Activated CD4-positive, alpha-beta memory T cell treated with anti-CD3 and anti-CD28 coated beads, Interleukin-2, amount 10 ng/mL, durations not matched to agents 7 days and 5 days (primary cell): Measurements from ENCODE around the gene GBE1. TPM values are rescaled to one million over a fixed set of nuclear protein-coding genes. Genes with fewer than 3 reads are reported as not detected.

Experiments
- CTCF ChIA-PET: fragments of 350-600 bp; sonication (Branson Sonifier 250); formaldehyde crosslinking; loops from one replicate; lab custom pipeline; 2021; ENCODE audit warnings: antibody characterized with exemption, inconsistent platforms; lab: Charles Lee
- POLR2A ChIA-PET: fragments of 350-600 bp; sonication (Branson Sonifier 250); formaldehyde crosslinking; loops from one replicate; lab custom pipeline; 2021; ENCODE audit warnings: antibody characterized with exemption; lab: Charles Lee
- DNase-seq: peaks from one replicate; pipeline ENCODE4 v3.0.0-alpha.2; 2020
- H3K27ac Mint-ChIP-seq: one replicate; pipeline ENCODE4 v1.8.0; 2021; ENCODE audit warnings: mild to moderate bottlenecking, mixed read lengths
- H3K27me3 Mint-ChIP-seq: one replicate; pipeline ENCODE4 v1.8.0; 2021; ENCODE audit warnings: mixed read lengths
- H3K36me3 Mint-ChIP-seq: one replicate; pipeline ENCODE4 v1.8.0; 2021; ENCODE audit warnings: low read depth, mixed read lengths
- H3K4me1 Mint-ChIP-seq: one replicate; pipeline ENCODE4 v1.8.0; 2021; ENCODE audit warnings: mixed read lengths
- H3K4me3 Mint-ChIP-seq: one replicate; pipeline ENCODE4 v1.8.0; 2021; ENCODE audit warnings: mild to moderate bottlenecking, mixed read lengths
- H3K9me3 Mint-ChIP-seq: one replicate; pipeline ENCODE4 v1.8.0; 2021; ENCODE audit warnings: mixed read lengths
- total RNA-seq, 2 experiments: library from RNA; stranded (reverse); gene quantifications; one replicate each; pipeline ENCODE4 v1.2.3, GENCODE V29; 2021

The GBE1 gene
- total RNA-seq, 2 experiments from 2014 or later: 36.5 to 37.7 TPM

DNA sequence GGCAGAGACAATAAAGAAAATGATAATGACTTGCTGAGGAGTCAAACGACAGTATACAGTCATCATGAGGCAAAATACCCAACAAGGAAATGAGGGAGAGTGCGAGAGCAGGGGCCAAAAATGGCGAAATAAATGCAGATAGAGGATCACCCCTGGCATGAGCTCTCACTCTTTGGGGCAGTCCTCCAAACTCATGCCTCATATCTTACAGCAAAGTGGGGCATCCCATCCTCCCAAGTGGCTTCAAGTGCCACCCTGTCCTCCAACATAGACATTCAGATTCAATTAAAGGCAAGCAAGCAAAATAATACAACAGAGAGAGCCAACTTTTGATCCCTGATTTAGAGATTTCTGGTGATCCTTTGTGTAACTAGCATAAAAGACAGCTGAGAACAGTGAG is 278.4 kb downstream of the GBE1 start:
- H3K36me3 Mint-ChIP-seq: no peaks in the 10 kb centered on the region
- DNase-seq: no peak
- H3K27me3 Mint-ChIP-seq: no peaks in the 10 kb centered on the region
- ChIA-PET CTCF (no interaction called here), POLR2A (no interaction called here)
- H3K4me3 Mint-ChIP-seq: no peak overlapping the region
- H3K27ac Mint-ChIP-seq: no peak overlapping the region
- H3K9me3 Mint-ChIP-seq: no peaks in the 10 kb centered on the region
- H3K4me1 Mint-ChIP-seq: no peaks in the 10 kb centered on the region

DNA sequence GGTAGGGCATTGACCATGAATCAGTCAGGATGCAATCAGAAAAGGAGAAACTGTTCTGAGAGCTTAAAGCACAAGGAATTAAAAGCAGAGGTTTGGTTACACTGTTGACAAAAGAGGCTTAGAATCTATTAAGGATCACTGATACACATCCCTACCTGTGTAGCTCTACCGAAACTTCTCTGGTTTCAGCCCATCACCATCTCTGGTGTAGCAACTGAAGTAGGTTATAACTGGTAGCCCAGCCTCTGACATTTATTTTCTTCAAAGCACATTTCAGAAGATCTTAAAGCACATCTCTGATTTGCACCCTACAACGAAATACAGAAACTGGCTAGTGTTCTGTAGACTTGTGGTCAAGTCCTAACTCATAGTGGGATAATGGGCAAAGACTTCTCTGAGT is 283.7 kb downstream of the GBE1 start:
- no peak overlapping the region for H3K27ac Mint-ChIP-seq
- H3K27me3 Mint-ChIP-seq: no peaks in the 10 kb centered on the region
- POLR2A ChIA-PET: no interaction called here
- H3K36me3 Mint-ChIP-seq: no peaks in the 10 kb centered on the region
- no peak for DNase-seq
- no peaks in the 10 kb centered on the region for H3K9me3 Mint-ChIP-seq
- H3K4me1 Mint-ChIP-seq: no peaks in the 10 kb centered on the region
- CTCF ChIA-PET: no interaction called here
- no peak overlapping the region for H3K4me3 Mint-ChIP-seq

DNA sequence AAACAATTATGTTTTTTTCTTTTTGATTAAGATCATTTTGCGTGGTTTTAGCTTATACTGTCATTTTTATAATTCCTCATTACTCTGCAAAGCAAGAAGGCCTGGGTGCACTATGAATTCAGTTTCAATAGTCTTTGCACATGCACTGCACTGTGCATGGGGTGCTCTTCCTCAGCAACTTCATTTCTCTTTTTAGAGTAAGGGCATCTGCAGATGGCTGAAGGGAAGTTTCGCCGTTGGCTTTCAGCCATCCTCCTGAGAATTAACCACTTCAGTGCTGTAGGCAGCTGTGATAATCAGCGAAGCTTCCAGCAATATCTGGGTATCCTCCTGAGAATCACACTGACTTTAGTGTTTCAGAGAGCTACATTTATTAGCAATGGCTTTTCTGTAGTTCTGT is 284.8 kb downstream of the GBE1 start:
- Mint-ChIP-seq H3K27ac (no peak overlapping the region), H3K4me3 (no peak overlapping the region), H3K9me3 (no peaks in the 10 kb centered on the region), H3K4me1 (no peaks in the 10 kb centered on the region), H3K36me3 (no peaks in the 10 kb centered on the region), H3K27me3 (no peaks in the 10 kb centered on the region)
- POLR2A ChIA-PET: no interaction called here
- CTCF ChIA-PET: no interaction called here
- no peak for DNase-seq

DNA sequence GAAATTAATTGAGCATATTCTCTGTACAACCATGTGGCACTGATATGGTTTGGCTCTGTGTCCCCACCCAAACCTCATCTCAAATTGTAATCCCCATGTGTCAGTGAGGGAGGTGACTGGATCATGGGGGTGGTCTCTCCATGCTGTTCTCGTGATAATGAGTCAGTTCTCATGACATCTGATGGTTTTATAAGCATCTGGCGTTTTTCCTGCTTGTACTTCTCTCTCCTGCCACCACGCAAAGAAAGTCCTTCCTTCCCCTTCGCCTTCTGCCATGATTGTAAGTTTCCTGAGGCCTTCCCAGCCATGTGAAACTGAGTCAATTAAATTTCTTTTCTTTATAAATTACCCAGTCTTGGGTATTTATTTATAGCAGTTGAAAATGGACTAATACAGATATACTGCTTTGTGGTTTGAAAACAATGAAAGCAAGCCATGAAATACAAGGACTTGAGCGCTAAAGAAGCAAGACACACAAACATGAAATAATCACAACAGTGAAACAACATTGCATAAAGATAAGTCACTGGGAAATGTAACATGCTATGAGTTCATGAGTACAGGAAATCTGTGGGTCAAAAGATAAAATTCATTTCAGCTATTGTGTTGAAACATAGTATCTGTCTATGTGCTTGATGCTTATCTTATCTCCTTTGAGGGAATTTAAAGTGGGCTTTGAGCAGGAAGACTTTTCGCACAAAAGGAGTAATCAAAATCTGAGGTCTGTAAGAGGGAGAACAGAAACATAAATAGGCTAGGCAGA is 288.7 kb downstream of the GBE1 start:
- ChIA-PET POLR2A (no interaction called here), CTCF (no interaction called here)
- DNase-seq: no peak
- Mint-ChIP-seq H3K36me3 (no peaks in the 10 kb centered on the region), H3K4me3 (no peak overlapping the region), H3K9me3 (no peaks in the 10 kb centered on the region), H3K27me3 (no peaks in the 10 kb centered on the region), H3K4me1 (no peaks in the 10 kb centered on the region), H3K27ac (no peak overlapping the region)

DNA sequence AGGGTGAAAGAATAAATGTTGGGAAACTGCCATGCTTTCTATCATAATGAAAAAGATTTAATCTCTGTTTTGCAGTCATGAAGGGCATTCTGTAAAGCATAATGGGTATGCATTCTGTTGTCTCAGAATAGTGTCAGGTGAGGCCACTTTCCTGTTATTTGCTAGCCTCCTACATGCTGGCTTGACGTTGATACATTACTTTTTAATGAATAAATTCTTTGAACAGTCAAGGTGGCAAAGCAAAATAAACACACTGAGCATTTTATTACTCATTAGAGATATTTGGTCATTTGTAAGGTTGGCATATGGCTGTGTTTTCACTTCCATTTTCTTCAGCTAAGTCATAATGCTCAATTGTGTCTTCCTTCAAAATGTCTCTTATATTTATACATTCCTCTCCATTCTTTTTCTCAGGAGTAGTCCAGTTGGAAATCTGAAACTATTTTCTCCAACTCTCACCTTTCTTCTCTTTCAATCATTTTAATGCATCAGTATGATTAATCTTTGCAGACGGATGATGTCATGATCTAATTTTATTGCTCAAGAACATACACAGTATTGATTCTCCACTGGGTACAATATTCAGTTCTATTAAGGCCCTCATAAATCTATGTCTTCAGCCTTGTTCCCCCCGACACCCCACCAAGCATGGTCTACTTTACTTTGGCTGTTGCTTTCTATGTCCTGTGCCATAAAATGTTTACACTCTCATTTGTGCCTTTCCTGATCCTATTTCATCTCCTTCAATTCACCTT is 290.7 kb downstream of the GBE1 start:
- ChIA-PET POLR2A (no interaction called here), CTCF (no interaction called here)
- no peaks in the 10 kb centered on the region for H3K27me3 Mint-ChIP-seq
- H3K36me3 Mint-ChIP-seq: no peaks in the 10 kb centered on the region
- DNase-seq: no peak
- H3K27ac Mint-ChIP-seq: no peak overlapping the region
- H3K9me3 Mint-ChIP-seq: no peaks in the 10 kb centered on the region
- no peak overlapping the region for H3K4me3 Mint-ChIP-seq
- no peaks in the 10 kb centered on the region for H3K4me1 Mint-ChIP-seq

DNA sequence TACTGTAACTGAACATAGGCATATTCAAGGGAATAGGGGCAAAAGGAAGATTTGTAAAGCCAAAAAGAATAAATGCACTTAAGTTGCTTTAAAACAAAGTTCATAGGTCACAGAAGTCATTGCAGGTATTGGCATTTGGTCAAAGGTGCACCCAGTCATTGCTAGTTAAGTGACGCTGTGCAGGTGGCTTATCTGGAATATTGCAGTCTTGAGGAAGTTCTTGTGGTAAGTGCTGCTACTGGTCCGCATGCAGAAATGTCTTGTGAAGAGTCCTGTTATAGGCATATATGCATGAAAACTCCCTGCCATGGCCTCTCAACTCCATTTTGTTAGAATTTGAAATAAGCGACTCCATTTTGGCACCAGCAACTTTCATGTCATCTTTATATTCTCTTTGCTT is 293.1 kb downstream of the GBE1 start:
- Mint-ChIP-seq H3K36me3 (no peaks in the 10 kb centered on the region), H3K27ac (no peak overlapping the region), H3K27me3 (no peaks in the 10 kb centered on the region), H3K9me3 (no peaks in the 10 kb centered on the region), H3K4me3 (no peak overlapping the region), H3K4me1 (no peaks in the 10 kb centered on the region)
- ChIA-PET POLR2A (no interaction called here), CTCF (interaction anchor here (0.7 kb wide), 1 partner anchor 1812 kb away, joined by 3 read pairs; no protein-coding TSS in a partner anchor)
- no peak for DNase-seq

DNA sequence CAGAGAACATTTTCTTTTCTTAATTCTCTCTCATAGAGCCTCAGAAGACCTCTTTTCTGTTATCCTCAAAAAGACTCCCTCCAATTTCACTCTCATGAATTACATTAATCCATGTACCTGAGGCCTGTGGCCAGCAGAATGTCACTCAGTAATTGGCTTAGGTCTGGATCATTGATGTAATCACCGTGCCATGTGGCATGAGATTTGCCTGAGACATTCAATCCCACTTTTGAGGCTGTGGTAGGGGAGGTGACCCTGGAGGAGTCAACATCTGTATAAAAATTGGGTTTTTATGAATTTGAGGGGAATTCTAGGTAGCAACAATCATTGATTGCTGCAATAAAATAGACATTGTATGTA is 295.3 kb downstream of the GBE1 start:
- Mint-ChIP-seq H3K4me1 (no peaks in the 10 kb centered on the region), H3K9me3 (no peaks in the 10 kb centered on the region), H3K36me3 (no peaks in the 10 kb centered on the region), H3K27ac (no peak overlapping the region), H3K27me3 (peaks cover 1% of the 10 kb centered on the region), H3K4me3 (no peak overlapping the region)
- ChIA-PET POLR2A (no interaction called here), CTCF (no interaction called here)
- no peak for DNase-seq

DNA sequence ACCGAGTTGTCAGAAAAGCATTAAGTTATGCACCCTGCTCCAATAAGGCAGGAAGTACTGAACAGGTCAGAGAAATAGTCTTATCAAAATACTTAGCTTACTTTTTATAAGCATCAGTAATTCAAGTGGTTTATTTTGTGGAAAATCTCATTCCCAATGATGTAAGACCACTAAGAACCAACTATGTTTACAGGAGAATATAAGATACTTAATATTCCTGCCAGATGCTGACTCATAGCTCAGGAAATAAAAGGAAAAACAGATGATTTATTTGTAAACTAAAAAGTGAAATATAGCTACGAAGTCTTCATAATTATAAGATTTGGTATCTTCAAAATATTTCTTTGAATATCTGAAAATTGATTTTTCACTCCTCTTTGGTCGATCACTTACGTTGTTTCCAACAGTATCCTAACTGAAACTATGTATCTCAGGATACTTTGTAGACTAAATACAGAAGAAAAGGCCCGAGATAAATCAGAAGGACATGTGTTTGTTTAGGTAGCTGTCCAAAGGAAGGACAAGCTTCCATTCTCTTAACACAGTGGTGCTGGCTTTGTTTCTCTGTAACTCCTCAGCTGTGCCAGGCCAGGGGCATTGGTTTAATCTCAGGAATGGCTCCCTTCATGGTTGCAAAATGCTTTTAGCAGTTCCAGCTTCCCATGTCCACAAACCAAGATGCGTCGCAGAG is 295.8 kb downstream of the GBE1 start:
- Mint-ChIP-seq H3K27me3 (peaks cover 1% of the 10 kb centered on the region), H3K4me3 (no peak overlapping the region), H3K4me1 (no peaks in the 10 kb centered on the region), H3K27ac (no peak overlapping the region), H3K36me3 (no peaks in the 10 kb centered on the region), H3K9me3 (no peaks in the 10 kb centered on the region)
- CTCF ChIA-PET: no interaction called here
- POLR2A ChIA-PET: no interaction called here
- DNase-seq: no peak

DNA sequence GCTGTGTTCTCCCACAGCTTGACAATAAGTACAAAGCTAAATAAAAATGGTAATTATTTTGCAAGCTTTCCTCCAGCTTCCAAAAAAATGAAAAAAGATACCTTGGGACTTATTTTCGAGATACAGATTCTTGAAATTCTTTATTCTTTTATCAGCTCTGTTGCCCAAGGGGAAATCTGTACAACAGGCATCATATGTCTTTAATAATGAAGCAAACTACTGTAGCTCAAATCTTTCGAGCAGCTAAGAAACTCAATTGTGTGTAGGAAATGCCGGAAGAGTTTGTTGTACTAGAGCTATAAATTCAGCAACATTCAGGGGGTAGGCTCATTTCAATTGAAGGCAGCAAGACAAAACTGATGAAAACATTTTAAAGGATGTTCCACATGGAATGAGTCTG is 297.7 kb downstream of the GBE1 start:
- ChIA-PET CTCF (interaction anchor here (0.6 kb wide), 1 partner anchor 17 kb away, joined by 5 read pairs; no protein-coding TSS in a partner anchor), POLR2A (no interaction called here)
- Mint-ChIP-seq H3K27me3 (peaks cover 1% of the 10 kb centered on the region), H3K27ac (no peak overlapping the region), H3K4me1 (no peaks in the 10 kb centered on the region), H3K4me3 (no peak overlapping the region), H3K36me3 (no peaks in the 10 kb centered on the region), H3K9me3 (no peaks in the 10 kb centered on the region)
- DNase-seq: no peak

DNA sequence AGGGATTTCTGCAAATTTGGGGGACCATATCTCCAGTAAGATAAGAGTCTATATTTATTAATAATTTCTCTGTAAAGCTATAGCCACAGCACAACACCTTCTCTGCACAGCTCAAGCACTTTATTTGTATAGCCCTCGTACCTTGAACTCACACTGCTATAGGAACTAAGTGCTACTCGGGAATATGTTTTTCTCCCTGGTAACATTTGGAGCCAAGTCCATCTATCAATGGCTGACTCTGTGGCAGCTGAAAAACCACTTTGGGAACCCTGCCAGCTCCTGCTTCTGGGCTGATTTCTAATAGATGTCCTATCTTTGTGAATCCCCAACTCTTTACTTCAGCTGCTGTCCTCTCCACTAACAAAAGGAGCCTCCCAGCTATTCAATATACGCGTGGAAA is 298.5 kb downstream of the GBE1 start:
- no peak for DNase-seq
- ChIA-PET CTCF (no interaction called here), POLR2A (no interaction called here)
- no peaks in the 10 kb centered on the region for H3K9me3 Mint-ChIP-seq
- H3K4me1 Mint-ChIP-seq: no peaks in the 10 kb centered on the region
- H3K36me3 Mint-ChIP-seq: no peaks in the 10 kb centered on the region
- peaks cover 1% of the 10 kb centered on the region for H3K27me3 Mint-ChIP-seq
- H3K27ac Mint-ChIP-seq: no peak overlapping the region
- H3K4me3 Mint-ChIP-seq: no peak overlapping the region

DNA sequence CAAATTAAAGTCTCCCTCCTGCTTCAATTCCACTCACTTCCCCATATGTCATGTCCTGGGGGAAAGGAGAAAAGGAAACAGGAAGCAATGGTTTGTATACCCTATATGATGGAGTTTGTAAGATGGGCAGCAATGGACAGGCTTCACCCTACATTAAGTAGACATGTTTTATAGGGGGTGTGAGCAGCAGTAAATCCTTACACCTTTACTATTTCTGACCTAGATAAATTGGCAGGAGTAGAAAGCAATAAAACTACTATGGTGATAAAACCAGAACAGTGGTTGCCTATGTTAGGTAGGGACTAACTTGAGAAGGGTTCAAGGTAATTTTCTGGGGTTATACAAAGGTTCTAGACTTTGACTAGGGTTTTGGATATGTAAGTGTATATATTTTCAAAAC is 301.7 kb downstream of the GBE1 start:
- ChIA-PET CTCF (no interaction called here), POLR2A (no interaction called here)
- no peak overlapping the region for H3K4me3 Mint-ChIP-seq
- H3K27ac Mint-ChIP-seq: no peak overlapping the region
- H3K36me3 Mint-ChIP-seq: no peaks in the 10 kb centered on the region
- no peak for DNase-seq
- H3K27me3 Mint-ChIP-seq: peaks cover 1% of the 10 kb centered on the region
- no peaks in the 10 kb centered on the region for H3K9me3 Mint-ChIP-seq
- H3K4me1 Mint-ChIP-seq: no peaks in the 10 kb centered on the region

DNA sequence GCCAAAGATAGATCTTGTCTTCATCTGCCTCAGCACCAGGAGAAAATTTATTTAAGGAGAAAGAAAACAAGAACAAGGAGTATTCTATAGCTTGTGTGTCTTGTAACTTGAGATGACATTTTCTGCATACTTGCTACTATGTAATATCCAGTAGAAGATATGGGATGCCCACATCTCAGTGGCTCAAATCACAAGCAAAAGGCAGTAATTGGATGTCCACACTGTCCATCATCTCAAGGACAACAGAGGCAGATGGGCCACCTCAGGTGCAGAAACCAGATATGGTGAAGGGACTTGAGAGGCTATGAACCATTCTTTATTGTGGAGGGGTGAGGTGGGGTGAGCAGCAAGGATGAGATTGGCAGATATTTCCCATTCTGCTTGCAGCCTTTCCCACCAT is 309.0 kb downstream of the GBE1 start:
- Mint-ChIP-seq H3K4me3 (no peak overlapping the region), H3K27ac (no peak overlapping the region), H3K9me3 (no peaks in the 10 kb centered on the region), H3K36me3 (no peaks in the 10 kb centered on the region), H3K27me3 (no peaks in the 10 kb centered on the region), H3K4me1 (no peaks in the 10 kb centered on the region)
- POLR2A ChIA-PET: no interaction called here
- CTCF ChIA-PET: no interaction called here
- DNase-seq: no peak

DNA sequence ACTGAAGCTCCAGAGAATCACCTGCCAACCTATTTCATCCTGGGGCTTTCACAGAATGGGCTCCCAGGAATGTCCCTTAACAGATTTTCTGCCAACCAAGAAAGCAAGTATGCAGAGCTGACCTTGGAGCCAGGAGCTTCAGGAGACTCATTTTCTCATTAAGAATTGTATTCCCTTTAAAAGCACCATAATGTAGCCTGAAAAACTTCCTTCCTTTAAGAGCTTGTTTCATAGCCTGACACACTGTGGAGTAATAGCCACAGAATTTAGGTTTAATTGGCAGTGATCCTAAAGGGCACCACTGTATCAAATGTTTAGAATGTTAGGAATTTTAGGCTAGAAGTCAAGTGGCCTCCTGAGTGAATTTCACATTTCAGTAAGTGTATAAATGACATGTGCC is 309.8 kb downstream of the GBE1 start:
- Mint-ChIP-seq H3K4me3 (no peak overlapping the region), H3K4me1 (no peaks in the 10 kb centered on the region), H3K9me3 (no peaks in the 10 kb centered on the region), H3K27me3 (no peaks in the 10 kb centered on the region), H3K27ac (no peak overlapping the region), H3K36me3 (no peaks in the 10 kb centered on the region)
- POLR2A ChIA-PET: no interaction called here
- CTCF ChIA-PET: no interaction called here
- no peak for DNase-seq
